GM12878 (cell line): ENCODE data around the gene DHX16. TPM values are rescaled to one million over a fixed set of nuclear protein-coding genes. Genes with fewer than 3 reads are reported as not detected.

Source experiments
- ATAC-seq: fragments of 200-7000 bp; cut with Tn5 transposase; 3 replicates; pipeline ENCODE4 v1.9.1; 2020; ENCODE audit warnings: mild to moderate bottlenecking, moderate library complexity
- BruUV-seq: library from RNA; stranded (reverse); fragments of 400-500 nt; replicated peaks from 2 replicates; lab custom pipeline; 2021; lab: Mats Ljungman, UMichigan
- CTCF ChIA-PET: fragments of 300-600 bp; sonication (Branson Sonifier 250); formaldehyde crosslinking; extraction: SDS; loops from one replicate; lab custom pipeline; 2021; ENCODE audit warnings: inconsistent platforms; lab: Yijun Ruan, JAX
- POLR2A ChIA-PET: fragments of 350-600 bp; formaldehyde crosslinking; extraction: SDS; loops from one replicate; lab custom pipeline; 2021; ENCODE audit warnings: inconsistent platforms; lab: Charles Lee
- RAD21 ChIA-PET: fragments of 300-600 bp; sonication (Branson Sonifier 250); formaldehyde crosslinking; loops from one replicate; lab custom pipeline; 2023; ENCODE audit warnings: antibody characterized with exemption; ENCODE audit not compliant: unreplicated experiment; lab: Charles Lee
- SMC1A ChIA-PET: fragments of 300-600 bp; sonication (Branson Sonifier 250); formaldehyde crosslinking; loops from one replicate; lab custom pipeline; 2023; ENCODE audit not compliant: unreplicated experiment, uncharacterized antibody; lab: Charles Lee
- DNase-seq: peaks from one replicate; pipeline ENCODE4 v3.0.0-alpha.2; 2011; ENCODE audit warnings: low read depth, low spot score
- FAIRE-seq: peaks from 3 replicates; lab custom pipeline; 2011; peaks lifted over from hg19 to GRCh38; lab: Jason Lieb, UNC
- H2AFZ ChIP-seq: 2 replicates; pipeline ENCODE4 v1.6.0; 2011; ENCODE audit warnings: low read depth, low read length, control low read depth; ENCODE audit not compliant: control insufficient read depth
- H3K27ac ChIP-seq: 2 replicates; pipeline ENCODE4 v1.5.1; 2011; ENCODE audit warnings: control low read depth; ENCODE audit not compliant: control insufficient read depth, insufficient read depth
- H3K27me3 ChIP-seq, 2 experiments: replicated peaks in 1 of 2; 2 replicates each; pipeline versions ENCODE4 v1.6.0 to v1.6.1; 2011; ENCODE audit warnings: low read length in 1 of 2; ENCODE audit not compliant: control insufficient read depth in 2 of 2, insufficient read depth in 2 of 2
- H3K36me3 ChIP-seq, 2 experiments: 2 replicates each; pipeline ENCODE4 v1.5.1; 2011; ENCODE audit warnings: low read length in 1 of 2; ENCODE audit not compliant: control insufficient read depth in 2 of 2, insufficient read depth in 2 of 2
- H3K4me1 ChIP-seq: 2 replicates; pipeline ENCODE4 v1.6.1; 2011; ENCODE audit warnings: mild to moderate bottlenecking, low read length, moderate library complexity, mixed read lengths; ENCODE audit not compliant: control insufficient read depth, insufficient read depth
- H3K4me2 ChIP-seq: 2 replicates; pipeline ENCODE4 v1.6.0; 2011; ENCODE audit warnings: control low read depth; ENCODE audit not compliant: control insufficient read depth, insufficient read depth
- H3K4me3 ChIP-seq: fragments of 200-600 bp; sonication (generic); 2 replicates; pipeline ENCODE4 v1.5.1; 2016
- H3K79me2 ChIP-seq: 2 replicates; pipeline ENCODE4 v1.6.0; 2011; ENCODE audit warnings: low read length; ENCODE audit not compliant: control insufficient read depth, insufficient read depth
- H3K9ac ChIP-seq: 2 replicates; pipeline ENCODE4 v1.8.0; 2011; ENCODE audit warnings: low read length, control low read depth, mixed read lengths; ENCODE audit not compliant: control insufficient read depth, insufficient read depth
- H3K9me3 ChIP-seq: replicated peaks from 3 replicates; pipeline ENCODE4 v1.5.1; 2011; ENCODE audit warnings: mild to moderate bottlenecking, low read length; ENCODE audit not compliant: control insufficient read depth, insufficient read depth
- H4K20me1 ChIP-seq: 2 replicates; pipeline ENCODE4 v1.6.0; 2011; ENCODE audit not compliant: control insufficient read depth, insufficient read depth
- CBFB ChIP-seq: IDR thresholded peaks from 2 replicates; pipeline ENCODE4 v1.6.1; 2016; ENCODE audit warnings: antibody characterized with exemption, low read depth
- CHD2 ChIP-seq: IDR thresholded peaks from 2 replicates; pipeline ENCODE4 v1.6.1; 2011; ENCODE audit warnings: low read depth, low read length, improper control_type of control experiment, borderline replicate concordance
- EGR1 ChIP-seq, 2 experiments: IDR thresholded peaks; 1 replicate in 1 of 2; 2 replicates in 1 of 2; pipeline ENCODE4 v1.6.1; 2011 to 2012; ENCODE audit warnings: low read depth in 2 of 2, low read length in 2 of 2, borderline replicate concordance in 1 of 2, mild to moderate bottlenecking in 1 of 2, moderate library complexity in 1 of 2
- LARP7 ChIP-seq: fragments of 450-650 bp; IDR thresholded peaks from 2 replicates; pipeline ENCODE4 v1.6.1; 2017; ENCODE audit warnings: mild to moderate bottlenecking
- NRF1 ChIP-seq: conservative IDR thresholded peaks from 2 replicates; pipeline ENCODE4 v1.6.1; 2011; ENCODE audit warnings: mild to moderate bottlenecking, low read depth, low read length, improper control_type of control experiment
- POU2F2 ChIP-seq: IDR thresholded peaks from 3 replicates; pipeline ENCODE4 v1.6.1; 2011; ENCODE audit warnings: low read depth, mild to moderate bottlenecking, low read length, borderline replicate concordance
- RB1 ChIP-seq: fragments of 450-650 bp; formaldehyde crosslinking; IDR thresholded peaks from 2 replicates; pipeline ENCODE4 v1.6.1; 2017; ENCODE audit warnings: mild to moderate bottlenecking, borderline replicate concordance
- RCOR1 ChIP-seq: conservative IDR thresholded peaks from 2 replicates; pipeline ENCODE4 v1.6.1; 2012; ENCODE audit warnings: low read depth, low read length, improper control_type of control experiment
- RFX5 ChIP-seq: IDR thresholded peaks from 2 replicates; pipeline ENCODE4 v1.6.1; 2011; ENCODE audit warnings: low read depth, low read length, improper control_type of control experiment
- SMAD5 ChIP-seq: IDR thresholded peaks from 2 replicates; pipeline ENCODE4 v1.6.1; 2016; ENCODE audit warnings: antibody characterized with exemption, low read depth
- STAT3 ChIP-seq: IDR thresholded peaks from 2 replicates; pipeline ENCODE4 v1.6.1; 2011; ENCODE audit warnings: low read depth, low read length, improper control_type of control experiment
- TCF3 ChIP-seq: IDR thresholded peaks from 2 replicates; pipeline ENCODE4 v1.6.1; 2012; ENCODE audit warnings: low read depth, mild to moderate bottlenecking, low read length, borderline replicate concordance; ENCODE audit not compliant: insufficient read depth
- WRNIP1 ChIP-seq: IDR thresholded peaks from 2 replicates; pipeline ENCODE4 v1.6.1; 2011; ENCODE audit warnings: low read depth, low read length, improper control_type of control experiment, borderline replicate concordance
- ZNF217 ChIP-seq: fragments of 450-650 bp; IDR thresholded peaks from 2 replicates; pipeline ENCODE4 v1.6.1; 2017; ENCODE audit warnings: antibody characterized with exemption, mild to moderate bottlenecking
- WGBS: methylation state at CpG from one replicate; pipeline ENCODE4 v1.1.6; 2016; ENCODE audit warnings: low lambda C conversion rate; ENCODE audit not compliant: insufficient replicate concordance, insufficient coverage; ENCODE audit errors: missing lambda C conversion rate; 5-methylcytosine and 5-hydroxymethylcytosine counted together
- in situ Hi-C: fragments of 300-500 bp; cut with MboI; formaldehyde crosslinking; loops from 9 replicates; pipeline ENCODE4 v1.14.3; 2018; ENCODE audit warnings: mixed read lengths
- intact Hi-C: fragments of 100-400 bp; cut with micrococcal nuclease; formaldehyde crosslinking; loops from one replicate; pipeline ENCODE4 v1.14.2; 2022; ENCODE audit not compliant: unreplicated experiment
- polyA plus RNA-seq, 11 experiments: library from polyadenylated mRNA; depleted of rRNA in 4 of 11; unstranded in 6 of 11; stranded (reverse) in 5 of 11; fragments of >200 nt; fragmentation: Nextera tagmentation in 4 of 11; fragmentation: Illumina TruSeq in 1 of 11; extraction: Ambion mirVana in 4 of 11; extraction: Trizol in 1 of 11; gene quantifications; 1 replicate in 1 of 11; 2 replicates in 10 of 11; pipeline versions ENCODE4 v1.2.1 to v1.2.3, GENCODE V29; 2011 to 2016; ENCODE audit warnings: inconsistent platforms in 2 of 11, missing spikeins in 2 of 11, low read depth in 1 of 11
- total RNA-seq, 4 experiments: library from RNA; depleted of rRNA in 3 of 4; stranded (reverse); fragments of >200 nt in 3 of 4; fragmentation: Illumina TruSeq in 1 of 4; extraction: Trizol in 1 of 4; gene quantifications; 2 replicates each; pipeline versions ENCODE4 v1.2.1 to v1.2.3, GENCODE V29; 2013 to 2021

DHX16 gene
- total and polyA plus RNA-seq, 10 of the 15 experiments (the other 5 are each of a cell fraction or from before 2014, with no cell fraction given): 10.1 to 41.4 (median 38.3) TPM

DNA sequence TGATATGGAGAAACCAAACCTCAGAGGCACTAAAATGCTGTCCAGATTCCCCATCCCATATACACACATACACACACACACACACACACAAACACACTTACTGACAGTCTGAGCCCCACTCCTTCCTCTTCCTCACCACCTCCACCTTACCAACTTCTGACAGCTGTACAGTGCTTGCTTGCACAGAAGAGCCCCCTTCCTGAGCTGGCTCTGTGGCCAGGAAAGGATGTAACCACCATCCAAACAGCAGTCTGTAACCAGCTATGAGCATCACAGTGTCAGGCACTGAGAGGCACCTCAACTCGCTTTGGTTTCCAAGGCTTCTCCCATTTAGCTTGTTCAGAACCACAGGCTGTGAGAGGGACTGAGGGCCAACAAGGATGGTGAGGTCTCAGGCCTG lies 31.8 kb downstream of the DHX16 start:
- ATAC-seq: no peak
- Histone ChIP-seq H3K4me3 (no peak overlapping the region), H3K27ac (no peak overlapping the region), H4K20me1 (no peaks in the 10 kb centered on the region), H3K36me3 (peaks cover 0 to 7% of the 10 kb centered on the region in 2 experiments; a peak in 2 of 4 replicates), H3K4me2 (no peak overlapping the region), H3K9me3 (no peaks in the 10 kb centered on the region), H3K27me3 (no peaks in the 10 kb centered on the region)
- ChIA-PET SMC1A (interaction anchor here (1.7 kb wide), 1 partner anchor 96 kb away, joined by 4 read pairs; no protein-coding TSS in a partner anchor), RAD21 (no interaction called here)
- no TSS peak for BruUV-seq
- 93% methylated on average over 1 of the region's 1 CpG for WGBS
- no peak for DNase-seq
- no peak for FAIRE-seq
- TF ChIP-seq ZNF217 (no peak), LARP7 (no peak), TCF3 (no peak), POU2F2 (no peak), RCOR1 (no peak), CHD2 (no peak), CBFB (no peak), RFX5 (no peak), SMAD5 (no peak), NRF1 (no peak), EGR1 (IDR thresholded peaks at IDR 0.05; ENCODE audit: borderline replicate concordance in 1 of 2, low read depth in 2 of 2, low read length in 2 of 2) (no peak), STAT3 (no peak), WRNIP1 (no peak), RB1 (no peak)
- TF ChIP-seq, all 136 proteins: peak for 0
- H3K9ac ChIP-seq: no peak overlapping the region
- no peaks in the 10 kb centered on the region for H3K79me2 ChIP-seq
- intact Hi-C loops (no loop called here), in situ Hi-C loops (no loop called here)
- POLR2A ChIA-PET: interaction anchor here (0.5 to 1.0 kb wide), 6 partner anchors 9 to 47 kb away, joined by 3 to 5 read pairs (median 4); partner anchors contain the start of gene MRPS18B
- no peak overlapping the region for H2AFZ ChIP-seq
- CTCF ChIA-PET: interaction anchor here (0.8 to 1.5 kb wide), 5 partner anchors 90 to 187 kb away, joined by 3 to 7 read pairs (median 4); no protein-coding TSS in a partner anchor
- H3K4me1 ChIP-seq: no peaks in the 10 kb centered on the region
